Muscle layer of colon (tissue), 2 donors: Measurements from ENCODE around the gene FBLN2.

ENCODE experiments used
- H3K27ac ChIP-seq: one replicate; pipeline ENCODE4 v1.7.0; 2013; ENCODE audit warnings: low read depth, mild to moderate bottlenecking, low read length, moderate library complexity
- H3K27me3 ChIP-seq, 2 donors: one replicate each; pipeline ENCODE4 v1.7.0; 2013; ENCODE audit warnings: low read length in 2 of 2, mild to moderate bottlenecking in 2 of 2; ENCODE audit not compliant: insufficient read depth in 2 of 2, control insufficient read depth in 1 of 2
- H3K36me3 ChIP-seq: one replicate; pipeline ENCODE4 v1.7.0; 2013; ENCODE audit warnings: mild to moderate bottlenecking, low read length; ENCODE audit not compliant: insufficient read depth
- H3K4me1 ChIP-seq: one replicate; pipeline ENCODE4 v1.7.0; 2013; ENCODE audit warnings: mild to moderate bottlenecking, low read length; ENCODE audit not compliant: insufficient read depth
- H3K4me3 ChIP-seq, 2 donors: one replicate each; pipeline ENCODE4 v1.7.0; 2013; ENCODE audit warnings: low read length in 2 of 2, low read depth in 1 of 2, mild to moderate bottlenecking in 1 of 2, moderate library complexity in 1 of 2
- H3K9ac ChIP-seq: one replicate; pipeline ENCODE4 v1.7.0; 2013; ENCODE audit warnings: low read length
- H3K9me3 ChIP-seq: one replicate; pipeline ENCODE4 v1.7.0; 2013; ENCODE audit warnings: mild to moderate bottlenecking, low read length
- donor health status: abdominal sarcoma.
- donor health status: Adenocarcinoma of cecum.

FBLN2 gene

GRCh38 chr3:13536832-13537231 lies 12.1 kb upstream of the FBLN2 start:
- no peaks in the 10 kb centered on the region for H3K36me3 ChIP-seq
- no peak overlapping the region for H3K4me3 ChIP-seq
- H3K9me3 ChIP-seq: no peaks in the 10 kb centered on the region
- no peak overlapping the region for H3K27ac ChIP-seq
- no peaks in the 10 kb centered on the region for H3K27me3 ChIP-seq
- H3K9ac ChIP-seq: no peak overlapping the region
- peaks cover 3% of the 10 kb centered on the region for H3K4me1 ChIP-seq

GRCh38 chr3:13537244-13537908 lies 11.5 kb upstream of the FBLN2 start:
- Histone ChIP-seq H3K4me1 (peaks cover 3% of the 10 kb centered on the region), H3K9me3 (no peaks in the 10 kb centered on the region), H3K4me3 (no peak overlapping the region), H3K36me3 (no peaks in the 10 kb centered on the region), H3K9ac (no peak overlapping the region), H3K27ac (no peak overlapping the region), H3K27me3 (no peaks in the 10 kb centered on the region)

- H3K27me3 ChIP-seq: no peaks in the 10 kb centered on the region
- H3K27ac ChIP-seq: no peak overlapping the region
- H3K4me3 ChIP-seq: no peak overlapping the region
- H3K36me3 ChIP-seq: no peaks in the 10 kb centered on the region
- no peak overlapping the region for H3K9ac ChIP-seq
- H3K4me1 ChIP-seq: peaks cover 3% of the 10 kb centered on the region
- no peaks in the 10 kb centered on the region for H3K9me3 ChIP-seq
Observed at GRCh38 chr3:13537909-13538296, 11.0 kb upstream of the FBLN2 start.

- no peak overlapping the region for H3K4me3 ChIP-seq
- no peaks in the 10 kb centered on the region for H3K27me3 ChIP-seq
- no peaks in the 10 kb centered on the region for H3K9me3 ChIP-seq
- no peaks in the 10 kb centered on the region for H3K36me3 ChIP-seq
- peaks cover 3% of the 10 kb centered on the region for H3K4me1 ChIP-seq
- H3K27ac ChIP-seq: no peak overlapping the region
- no peak overlapping the region for H3K9ac ChIP-seq
Observed at GRCh38 chr3:13538520-13539291, 10.2 kb upstream of the FBLN2 start.

- Histone ChIP-seq H3K36me3 (no peaks in the 10 kb centered on the region), H3K4me1 (peaks cover 3% of the 10 kb centered on the region), H3K27me3 (no peaks in the 10 kb centered on the region), H3K27ac (no peak overlapping the region), H3K9me3 (no peaks in the 10 kb centered on the region), H3K4me3 (no peak overlapping the region), H3K9ac (no peak overlapping the region)
Observed at GRCh38 chr3:13539292-13539638, 9.7 kb upstream of the FBLN2 start.

- Histone ChIP-seq H3K36me3 (no peaks in the 10 kb centered on the region), H3K27ac (no peak overlapping the region)
Observed at GRCh38 chr3:13539671-13540070, 9.3 kb upstream of the FBLN2 start.

GRCh38 chr3:13540297-13540995 lies 8.5 kb upstream of the FBLN2 start:
- no peak overlapping the region for H3K27ac ChIP-seq
- no peaks in the 10 kb centered on the region for H3K36me3 ChIP-seq
- no peak overlapping the region for H3K9ac ChIP-seq
- no peaks in the 10 kb centered on the region for H3K9me3 ChIP-seq
- no peaks in the 10 kb centered on the region for H3K27me3 ChIP-seq
- peaks cover 3% of the 10 kb centered on the region for H3K4me1 ChIP-seq
- H3K4me3 ChIP-seq: no peak overlapping the region

More at GRCh38 chr3:13539671-13540070, 9.3 kb upstream of the FBLN2 start:
- Histone ChIP-seq H3K9me3 (no peaks in the 10 kb centered on the region), H3K9ac (no peak overlapping the region), H3K4me1 (peaks cover 3% of the 10 kb centered on the region), H3K27me3 (no peaks in the 10 kb centered on the region), H3K4me3 (no peak overlapping the region)

GRCh38 chr3:13541691-13542090 lies 7.2 kb upstream of the FBLN2 start:
- Histone ChIP-seq H3K36me3 (no peaks in the 10 kb centered on the region), H3K9ac (no peak overlapping the region), H3K9me3 (no peaks in the 10 kb centered on the region), H3K27me3 (no peaks in the 10 kb centered on the region), H3K4me1 (peaks cover 3% of the 10 kb centered on the region), H3K27ac (no peak overlapping the region), H3K4me3 (no peak overlapping the region)

- Histone ChIP-seq H3K27ac (no peak overlapping the region), H3K4me3 (no peak overlapping the region), H3K36me3 (no peaks in the 10 kb centered on the region), H3K9ac (no peak overlapping the region), H3K27me3 (no peaks in the 10 kb centered on the region), H3K9me3 (no peaks in the 10 kb centered on the region), H3K4me1 (no peaks in the 10 kb centered on the region)
Observed at GRCh38 chr3:13542142-13542541, 6.8 kb upstream of the FBLN2 start.

- Histone ChIP-seq H3K27ac (no peak overlapping the region), H3K27me3 (peaks cover 0 to 6% of the 10 kb centered on the region in 2 donors), H3K9me3 (no peaks in the 10 kb centered on the region), H3K4me3 (no peak overlapping the region), H3K36me3 (no peaks in the 10 kb centered on the region), H3K4me1 (peaks cover 6% of the 10 kb centered on the region), H3K9ac (no peak overlapping the region)
Observed at GRCh38 chr3:13543253-13543652, 5.7 kb upstream of the FBLN2 start.

- Histone ChIP-seq H3K4me3 (no peak overlapping the region), H3K27ac (no peak overlapping the region), H3K36me3 (no peaks in the 10 kb centered on the region), H3K9me3 (no peaks in the 10 kb centered on the region), H3K4me1 (peaks cover 6% of the 10 kb centered on the region), H3K27me3 (peaks cover 0 to 11% of the 10 kb centered on the region in 2 donors), H3K9ac (no peak overlapping the region)
Observed at GRCh38 chr3:13544293-13544831, 4.6 kb upstream of the FBLN2 start.
